GM19238 (cell line): ENCODE measurements around the gene SLC12A7.
"Not testable (repeated sequence)": the region's sequence is repeated elsewhere in the genome, so short reads cannot be mapped to it uniquely, and the experiment has no call there.

Experiments used
- DNase-seq: peaks from one replicate; pipeline ENCODE4 v3.0.0; 2011; ENCODE audit warnings: low spot score; ENCODE audit not compliant: insufficient read length

The SLC12A7 gene

GRCh38 chr5:1098986-1099597, 12.8 kb downstream of the SLC12A7 start:
- no peak for DNase-seq

- DNase-seq, result not testable (repeated sequence)
These were observed 13.9 kb downstream of the SLC12A7 start for GRCh38 chr5:1097988-1098385.

GRCh38 chr5:1097381-1097987, 14.4 kb downstream of the SLC12A7 start:
- no peak for DNase-seq

GRCh38 chr5:1096838-1097237, 15.0 kb downstream of the SLC12A7 start:
- no peak for DNase-seq

- no peak for DNase-seq
These were observed 15.9 kb downstream of the SLC12A7 start for GRCh38 chr5:1095990-1096363.

- no peak for DNase-seq
These were observed 16.4 kb downstream of the SLC12A7 start for GRCh38 chr5:1095302-1095989.

GRCh38 chr5:1094670-1095190, 17.1 kb downstream of the SLC12A7 start:
- DNase-seq, result no peak

- no peak for DNase-seq
These were observed 18.5 kb downstream of the SLC12A7 start for GRCh38 chr5:1093361-1093760.

- no peak for DNase-seq
These were observed 19.7 kb downstream of the SLC12A7 start for GRCh38 chr5:1092122-1092521.

- no peak for DNase-seq
These were observed 20.2 kb downstream of the SLC12A7 start for GRCh38 chr5:1091632-1092031.

- no peak for DNase-seq
These were observed 21.3 kb downstream of the SLC12A7 start for GRCh38 chr5:1090538-1090937.

- no peak for DNase-seq
These were observed 22.2 kb downstream of the SLC12A7 start for GRCh38 chr5:1089621-1090040.

GRCh38 chr5:1089146-1089545, 22.7 kb downstream of the SLC12A7 start:
- no peak for DNase-seq

- DNase-seq, result no peak
These were observed 23.1 kb downstream of the SLC12A7 start for GRCh38 chr5:1088726-1089125.

GRCh38 chr5:1088031-1088430, 23.8 kb downstream of the SLC12A7 start:
- no peak for DNase-seq

GRCh38 chr5:1087428-1087827, 24.4 kb downstream of the SLC12A7 start:
- no peak for DNase-seq

GRCh38 chr5:1086871-1087270, 25.0 kb downstream of the SLC12A7 start:
- DNase-seq, result no peak

GRCh38 chr5:1086137-1086536, 25.7 kb downstream of the SLC12A7 start:
- no peak for DNase-seq

- DNase-seq, result no peak
These were observed 26.5 kb downstream of the SLC12A7 start for GRCh38 chr5:1085391-1085790.

GRCh38 chr5:1083823-1084605, 27.8 kb downstream of the SLC12A7 start:
- no peak for DNase-seq

GRCh38 chr5:1083026-1083425, 28.8 kb downstream of the SLC12A7 start:
- not testable (repeated sequence) for DNase-seq

- DNase-seq, result no peak
These were observed 30.3 kb downstream of the SLC12A7 start for GRCh38 chr5:1081519-1081918.
